Esophagus muscularis mucosa (tissue), 4 donors: ENCODE measurements around the gene SLC22A16. TPM values are rescaled to one million over a fixed set of nuclear protein-coding genes. Genes with fewer than 3 reads are reported as not detected.

Source experiments
- DNase-seq: peaks from one replicate; pipeline ENCODE4 v3.0.0-alpha.2; 2017; ENCODE audit errors: extremely low spot score
- H3K27ac ChIP-seq, 4 donors: fragments of 200-600 bp; sonication (generic); replicated peaks in 1 of 4; 1 replicate in 3 of 4; 2 replicates in 1 of 4; pipeline ENCODE4 v1.5.1; 2016 to 2019; ENCODE audit warnings: mild to moderate bottlenecking in 1 of 4
- H3K27me3 ChIP-seq, 4 donors: fragments of 200-600 bp; sonication (generic); one replicate each; pipeline versions ENCODE4 v1.5.1 to v1.6.0; 2016 to 2019
- H3K36me3 ChIP-seq, 4 donors: fragments of 200-600 bp; sonication (generic); one replicate each; pipeline ENCODE4 v1.5.1; 2016 to 2019
- H3K4me1 ChIP-seq, 4 donors: fragments of 200-600 bp; sonication (generic); one replicate each; pipeline ENCODE4 v1.5.1; 2016 to 2019
- H3K4me3 ChIP-seq, 4 donors: fragments of 200-600 bp; sonication (generic); 1 replicate in 2 of 4; 2 replicates in 2 of 4; pipeline ENCODE4 v1.5.1; 2016 to 2019; ENCODE audit warnings: mild to moderate bottlenecking in 4 of 4, moderate library complexity in 1 of 4
- H3K9me3 ChIP-seq, 4 donors: fragments of 200-600 bp; sonication (generic); 1 replicate in 3 of 4; 2 replicates in 1 of 4; pipeline ENCODE4 v1.5.1; 2016 to 2019
- EP300 ChIP-seq: sonication (generic); formaldehyde crosslinking; IDR thresholded peaks from one replicate; pipeline ENCODE4 v1.6.1; 2017; ENCODE audit warnings: antibody characterized with exemption
- POLR2A ChIP-seq: fragments of 450-650 bp; IDR thresholded peaks from one replicate; pipeline ENCODE4 v1.6.1; 2017; ENCODE audit warnings: antibody characterized with exemption, moderate library complexity, mild to moderate bottlenecking, low read depth
- POLR2AphosphoS5 ChIP-seq, 2 donors: sonication (generic); formaldehyde crosslinking; IDR thresholded peaks; one replicate each; pipeline ENCODE4 v1.6.1; 2017; ENCODE audit warnings: antibody characterized with exemption in 2 of 2
- WGBS: methylation state at CpG from one replicate; pipeline ENCODE4 v1.1.5; 2018; 5-methylcytosine and 5-hydroxymethylcytosine counted together
- intact Hi-C: fragments of 100-400 bp; cut with DNase I; formaldehyde crosslinking; loops from one replicate; pipeline ENCODE4 v1.15.1; 2023
- total RNA-seq, 4 donors: library from RNA; depleted of rRNA; stranded (reverse); fragments of >200 nt; gene quantifications; one replicate each; pipeline versions ENCODE4 v1.1.0 to v1.2.1, GENCODE V29; 2016
- TF ChIP-seq, protein P1 (sequence below), 3 experiments: fragments of 200-600 bp in 2 of 3; fragments of 450-650 bp in 1 of 3; sonication (generic) in 2 of 3; IDR thresholded peaks; one replicate each; pipeline ENCODE4 v1.5.1; 2017 to 2019; ENCODE audit warnings: antibody characterized with exemption in 3 of 3, mild to moderate bottlenecking in 2 of 3, moderate library complexity in 1 of 3

Gene SLC22A16
- total RNA-seq, 4 donors from 2014 or later = 0.50 TPM; not detected in 3

DNA sequence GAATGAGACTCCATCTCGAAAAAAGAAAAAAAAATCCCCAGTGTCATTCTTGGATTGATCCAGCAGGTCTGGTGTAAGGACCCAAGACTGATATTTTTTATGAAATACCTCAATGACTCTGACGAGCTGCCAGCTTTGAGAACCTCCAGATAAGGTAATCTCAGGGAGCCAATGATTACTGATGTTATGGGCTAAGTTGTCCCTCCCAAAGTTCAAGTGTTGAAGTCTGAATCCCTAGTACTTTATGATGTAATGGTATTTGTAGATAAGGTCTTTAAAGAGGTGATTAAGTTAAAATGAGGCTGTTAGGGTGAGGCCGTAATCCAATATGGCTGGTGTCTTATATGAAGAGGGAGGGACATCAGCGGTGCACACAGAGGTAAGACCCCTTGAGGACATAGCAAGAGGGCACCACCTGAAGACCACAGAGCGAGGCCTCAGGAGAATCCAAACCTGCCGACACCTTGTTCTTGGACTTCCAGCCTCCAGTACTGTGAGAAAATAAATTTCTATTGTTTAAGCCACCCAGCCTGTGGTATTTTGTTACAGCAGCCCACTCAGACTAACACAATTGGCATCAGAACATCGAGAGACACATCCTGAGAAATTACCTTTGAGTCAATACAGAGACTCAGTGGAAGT, 41.3 kb downstream of the SLC22A16 start:
- intact Hi-C loops = no loop called here
- no peak for DNase-seq
- peaks cover 0 to 11% (median 0%) of the 10 kb centered on the region in 4 donors for H3K27me3 ChIP-seq
- H3K4me3 ChIP-seq = no peak overlapping the region
- H3K27ac ChIP-seq = no peak overlapping the region
- no peaks in the 10 kb centered on the region for H3K4me1 ChIP-seq
- H3K36me3 ChIP-seq = no peaks in the 10 kb centered on the region
- H3K9me3 ChIP-seq = no peaks in the 10 kb centered on the region
- TF ChIP-seq POLR2A (no peak), POLR2AphosphoS5 (IDR thresholded peaks at IDR 0.05) (no peak), EP300 (no peak)
- TF ChIP-seq, protein P1, sequence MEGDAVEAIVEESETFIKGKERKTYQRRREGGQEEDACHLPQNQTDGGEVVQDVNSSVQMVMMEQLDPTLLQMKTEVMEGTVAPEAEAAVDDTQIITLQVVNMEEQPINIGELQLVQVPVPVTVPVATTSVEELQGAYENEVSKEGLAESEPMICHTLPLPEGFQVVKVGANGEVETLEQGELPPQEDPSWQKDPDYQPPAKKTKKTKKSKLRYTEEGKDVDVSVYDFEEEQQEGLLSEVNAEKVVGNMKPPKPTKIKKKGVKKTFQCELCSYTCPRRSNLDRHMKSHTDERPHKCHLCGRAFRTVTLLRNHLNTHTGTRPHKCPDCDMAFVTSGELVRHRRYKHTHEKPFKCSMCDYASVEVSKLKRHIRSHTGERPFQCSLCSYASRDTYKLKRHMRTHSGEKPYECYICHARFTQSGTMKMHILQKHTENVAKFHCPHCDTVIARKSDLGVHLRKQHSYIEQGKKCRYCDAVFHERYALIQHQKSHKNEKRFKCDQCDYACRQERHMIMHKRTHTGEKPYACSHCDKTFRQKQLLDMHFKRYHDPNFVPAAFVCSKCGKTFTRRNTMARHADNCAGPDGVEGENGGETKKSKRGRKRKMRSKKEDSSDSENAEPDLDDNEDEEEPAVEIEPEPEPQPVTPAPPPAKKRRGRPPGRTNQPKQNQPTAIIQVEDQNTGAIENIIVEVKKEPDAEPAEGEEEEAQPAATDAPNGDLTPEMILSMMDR (IDR thresholded peaks at IDR 0.05) = no peak
- WGBS = 91% methylated on average over 7 of the region's 7 CpGs

DNA sequence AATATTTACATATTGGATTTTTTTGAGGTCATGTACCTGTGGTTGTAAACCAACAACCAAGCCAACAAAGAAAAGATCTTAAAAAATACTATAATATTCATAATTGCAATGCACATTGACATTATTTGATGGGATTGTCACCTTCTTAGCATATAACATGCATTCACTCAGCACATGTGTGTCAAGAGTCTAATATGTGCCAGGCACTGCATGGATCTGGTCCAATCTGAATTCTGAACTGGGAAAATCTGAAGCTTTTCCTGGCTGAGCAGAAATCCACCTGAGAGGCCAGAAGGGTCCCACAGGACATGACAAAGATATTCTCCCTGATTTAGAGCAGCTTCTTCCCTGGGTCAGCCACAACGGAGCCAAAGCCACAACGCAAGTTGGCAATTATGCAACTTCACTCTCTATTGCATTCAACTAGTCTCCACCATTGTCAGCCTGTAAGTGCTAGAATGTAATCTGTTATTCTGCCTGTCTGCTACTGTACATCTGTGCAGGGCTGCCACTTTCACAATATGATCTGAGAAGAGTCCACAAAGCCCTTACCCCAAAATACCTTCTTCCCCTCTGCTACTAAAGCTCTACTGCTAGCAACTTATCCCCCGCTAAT, 44.0 kb downstream of the SLC22A16 start:
- H3K4me1 ChIP-seq = no peaks in the 10 kb centered on the region
- no peaks in the 10 kb centered on the region for H3K9me3 ChIP-seq
- H3K27ac ChIP-seq = no peak overlapping the region
- DNase-seq = no peak
- peaks cover 0 to 35% (median 0%) of the 10 kb centered on the region in 4 donors for H3K27me3 ChIP-seq
- 68% methylated on average over 3 of the region's 3 CpGs for WGBS
- intact Hi-C loops = no loop called here
- TF ChIP-seq EP300 = no peak
- TF ChIP-seq, protein P1 (IDR thresholded peaks at IDR 0.05) = no peak
- no peak for TF ChIP-seq POLR2A
- TF ChIP-seq POLR2AphosphoS5 (IDR thresholded peaks at IDR 0.05) = no peak
- no peaks in the 10 kb centered on the region for H3K36me3 ChIP-seq
- no peak overlapping the region for H3K4me3 ChIP-seq

DNA sequence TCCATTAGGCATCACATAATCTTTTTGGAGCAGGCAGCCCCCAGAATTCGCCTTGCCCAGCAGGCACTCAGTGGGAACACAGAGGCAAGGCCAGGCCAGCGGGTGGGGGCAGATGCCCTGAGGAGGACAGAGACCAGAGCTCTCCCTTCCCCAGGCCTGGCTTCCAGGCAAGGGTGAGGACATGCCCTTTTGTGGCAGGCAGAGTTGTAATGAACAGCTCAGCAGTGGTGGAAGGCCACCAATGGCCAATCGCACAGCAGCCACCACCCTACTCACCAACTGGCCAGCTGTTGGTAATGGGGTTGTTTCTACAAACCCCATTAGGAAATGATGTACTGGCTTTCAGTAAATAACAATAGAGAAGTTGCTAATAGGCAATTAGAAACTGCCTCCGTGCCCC, 45.7 kb downstream of the SLC22A16 start:
- intact Hi-C loops = no loop called here
- no peak for TF ChIP-seq POLR2A
- TF ChIP-seq POLR2AphosphoS5 (IDR thresholded peaks at IDR 0.05) = no peak
- TF ChIP-seq EP300 = no peak
- TF ChIP-seq, protein P1 (IDR thresholded peaks at IDR 0.05) = no peak

DNA sequence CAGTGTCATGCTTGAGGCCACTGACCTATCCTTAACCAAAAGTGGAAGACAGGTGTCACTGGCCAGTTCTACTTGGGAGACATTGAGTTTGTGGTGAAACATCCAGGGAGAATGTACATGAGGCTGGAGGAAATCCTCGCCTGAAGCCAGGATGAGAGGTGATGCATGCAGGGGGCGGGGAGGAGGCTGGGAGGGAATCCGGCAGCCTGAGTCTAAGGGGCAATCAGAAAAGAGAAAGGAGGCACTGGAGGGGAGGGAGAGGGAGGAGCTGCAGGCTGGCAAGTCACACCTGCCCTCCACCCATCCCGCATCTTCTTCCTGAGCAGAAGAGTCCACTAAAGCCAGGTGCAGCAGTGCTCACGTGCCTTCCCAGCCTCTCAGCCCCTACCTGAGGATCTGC, 46.2 kb downstream of the SLC22A16 start:
- Histone ChIP-seq H3K27ac (no peak overlapping the region), H3K4me3 (no peak overlapping the region), H3K4me1 (no peaks in the 10 kb centered on the region), H3K36me3 (no peaks in the 10 kb centered on the region), H3K27me3 (peaks cover 0 to 37% (median 0%) of the 10 kb centered on the region in 4 donors), H3K9me3 (no peaks in the 10 kb centered on the region)
- TF ChIP-seq POLR2A (no peak), EP300 (no peak), POLR2AphosphoS5 (IDR thresholded peaks at IDR 0.05) (no peak)
- TF ChIP-seq, protein P1 (IDR thresholded peaks at IDR 0.05) = no peak
- intact Hi-C loops = no loop called here
- DNase-seq = no peak
- WGBS = 43% methylated on average over 4 of the region's 5 CpGs

More for the DNA sequence above, 45.7 kb downstream of the SLC22A16 start:
- Histone ChIP-seq H3K4me3 (no peak overlapping the region), H3K36me3 (no peaks in the 10 kb centered on the region), H3K9me3 (no peaks in the 10 kb centered on the region), H3K27ac (no peak overlapping the region), H3K27me3 (peaks cover 0 to 37% (median 0%) of the 10 kb centered on the region in 4 donors), H3K4me1 (no peaks in the 10 kb centered on the region)
- WGBS = 82% methylated on average over 3 of the region's 4 CpGs
- no peak for DNase-seq
